ENCODE data around the gene MCRIP2. TPM values are rescaled to one million over a fixed set of nuclear protein-coding genes. Genes with fewer than 3 reads are reported as not detected.

MCRIP2 gene
- 100 to 1,000 TPM in 1 of 2 donors, 10 to 100 TPM in 1; 83.1 to 134 TPM for total RNA-seq
- 78.2 TPM for polyA plus RNA-seq (ENCODE audit: insufficient read depth, low read depth, low replicate concordance)
- long read RNA-seq, donor 1, transcript MCRIP2-201 (5 exons, 946 nt): minor isoform, 9 of 22 reads
- long read RNA-seq, donor 1, transcript MCRIP2-204 (1 exons, 1,728 nt): major isoform, 10 of 22 reads
- long read RNA-seq, donor 1, partial matches to known transcripts: 0 of 22 reads
- long read RNA-seq, donor 1, other reads (novel, unspliced or antisense): 0 of 22 reads
- long read RNA-seq, donor 2, transcript MCRIP2-201 (5 exons, 946 nt): major isoform, 14 of 31 reads
- long read RNA-seq, donor 2, transcript MCRIP2-204 (1 exons, 1,728 nt): minor isoform, 12 of 31 reads
- long read RNA-seq, donor 2, partial matches to known transcripts: 0 of 31 reads
- long read RNA-seq, donor 2, other reads (novel, unspliced or antisense): 0 of 31 reads

DNA sequence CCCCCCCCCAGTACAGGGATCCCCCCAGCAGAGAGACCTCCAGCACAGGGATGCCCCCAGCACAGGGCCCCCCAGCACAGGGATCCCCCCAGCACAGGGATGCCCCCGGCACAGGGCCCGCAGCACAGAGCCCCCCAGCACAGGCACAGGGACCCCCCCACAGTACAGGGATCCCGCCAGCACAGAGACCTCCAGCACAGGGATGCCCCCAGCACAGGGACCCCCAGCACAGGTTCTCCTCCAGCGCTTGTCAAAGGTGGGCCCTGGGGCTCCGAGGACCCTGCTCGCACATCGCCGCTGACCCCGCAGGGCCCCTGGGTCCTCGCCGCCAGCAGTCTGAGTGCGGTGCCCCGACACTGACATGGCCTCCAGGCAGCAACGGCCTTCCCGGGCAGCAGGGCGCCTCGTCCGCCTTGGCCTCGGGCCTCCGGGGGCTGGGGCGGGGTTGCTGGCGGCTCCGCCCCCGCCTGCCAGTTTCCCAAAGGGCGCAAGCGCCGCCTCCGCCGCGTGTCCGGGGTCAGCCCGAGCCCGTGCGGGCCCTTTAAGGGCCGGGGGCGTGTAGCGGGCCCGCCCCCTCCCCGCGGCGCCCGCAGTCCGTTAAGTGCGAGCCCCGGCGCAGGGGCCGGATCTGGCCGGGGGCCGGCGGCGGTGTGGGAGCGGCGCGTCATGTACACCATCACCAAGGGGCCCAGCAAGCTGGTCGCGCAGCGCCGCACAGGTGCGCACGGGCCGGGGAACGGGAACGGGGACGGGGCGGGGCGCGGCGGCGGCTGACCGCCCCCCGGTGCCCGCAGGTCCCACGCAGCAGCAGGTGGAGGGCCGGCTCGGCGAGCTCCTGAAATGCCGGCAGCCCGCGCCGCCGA lies at the start of gene MCRIP2:
Gene MCRIP2, plus strand, starts transcription at position 503 of the 863 bp plus-strand sequence. Its CDS starts 164 bp downstream, at position 667.
- Histone ChIP-seq H3K4me3 (peak within 1 kb of the TSS; percentile 72 to 74), H3K4me1 (peaks cover 21% of the 10 kb centered on the region), H3K36me3 (ENCODE audit: low read depth, missing control alignments) (no peaks in the 10 kb centered on the region), H3K27me3 (no peaks in the 10 kb centered on the region), H3K27ac (peak within 1 kb of the TSS; percentile 88 to 89), H3K9me3 (no peaks in the 10 kb centered on the region)
- intact Hi-C loops (cut with DNase I; ENCODE audit: low total_unique reads): no loop called here
- peak; percentile 88 for DNase-seq
- TF ChIP-seq POLR2A (IDR thresholded peaks at IDR 0.05): no peak
- TF ChIP-seq, protein P1, sequence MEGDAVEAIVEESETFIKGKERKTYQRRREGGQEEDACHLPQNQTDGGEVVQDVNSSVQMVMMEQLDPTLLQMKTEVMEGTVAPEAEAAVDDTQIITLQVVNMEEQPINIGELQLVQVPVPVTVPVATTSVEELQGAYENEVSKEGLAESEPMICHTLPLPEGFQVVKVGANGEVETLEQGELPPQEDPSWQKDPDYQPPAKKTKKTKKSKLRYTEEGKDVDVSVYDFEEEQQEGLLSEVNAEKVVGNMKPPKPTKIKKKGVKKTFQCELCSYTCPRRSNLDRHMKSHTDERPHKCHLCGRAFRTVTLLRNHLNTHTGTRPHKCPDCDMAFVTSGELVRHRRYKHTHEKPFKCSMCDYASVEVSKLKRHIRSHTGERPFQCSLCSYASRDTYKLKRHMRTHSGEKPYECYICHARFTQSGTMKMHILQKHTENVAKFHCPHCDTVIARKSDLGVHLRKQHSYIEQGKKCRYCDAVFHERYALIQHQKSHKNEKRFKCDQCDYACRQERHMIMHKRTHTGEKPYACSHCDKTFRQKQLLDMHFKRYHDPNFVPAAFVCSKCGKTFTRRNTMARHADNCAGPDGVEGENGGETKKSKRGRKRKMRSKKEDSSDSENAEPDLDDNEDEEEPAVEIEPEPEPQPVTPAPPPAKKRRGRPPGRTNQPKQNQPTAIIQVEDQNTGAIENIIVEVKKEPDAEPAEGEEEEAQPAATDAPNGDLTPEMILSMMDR (IDR thresholded peaks at IDR 0.05): peak in 1 of 3 experiments; percentile 1
- 1% methylated on average over 36 of the region's 81 CpGs; no CpG with 5 or more reads in 1 of the 2 donors for WGBS, 2 donors

DNA sequence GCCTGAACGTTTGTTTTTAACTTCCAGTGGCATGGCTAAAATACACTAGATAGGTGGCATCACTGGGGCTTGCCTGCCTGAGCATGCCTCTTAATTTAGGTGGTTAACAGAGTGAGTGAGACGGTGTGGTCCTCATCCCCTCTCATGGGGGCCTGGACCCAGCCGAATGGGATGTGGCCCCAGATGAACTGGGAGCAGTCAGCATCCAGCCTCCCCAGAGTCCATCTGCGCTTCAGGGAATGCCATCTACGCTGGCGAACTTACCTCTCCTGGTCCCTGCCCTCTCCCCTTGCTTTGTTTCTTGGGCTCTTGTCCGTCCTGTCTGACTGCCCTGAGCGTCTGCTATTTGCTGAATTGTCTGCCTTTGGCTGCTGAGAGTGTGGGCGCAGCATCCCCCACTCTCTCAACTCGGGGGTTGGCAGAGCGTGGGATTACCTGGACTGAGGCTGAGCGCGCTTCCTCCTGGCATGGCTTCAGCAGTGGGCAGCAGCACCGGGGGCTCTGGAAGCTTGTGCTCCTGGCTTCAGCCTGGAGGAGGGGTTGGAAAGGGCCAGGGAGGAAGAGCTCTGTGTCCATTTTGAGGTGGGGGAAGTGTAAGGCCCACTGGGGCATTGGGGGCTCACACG lies 49.6 kb upstream of the MCRIP2 start:
- TF ChIP-seq POLR2A (IDR thresholded peaks at IDR 0.05): no peak
- TF ChIP-seq, protein P1 (IDR thresholded peaks at IDR 0.05): no peak
- Histone ChIP-seq H3K36me3 (ENCODE audit: low read depth, missing control alignments) (no peaks in the 10 kb centered on the region), H3K4me3 (no peak overlapping the region), H3K27me3 (no peaks in the 10 kb centered on the region), H3K9me3 (no peaks in the 10 kb centered on the region), H3K27ac (no peak overlapping the region), H3K4me1 (peaks cover 33% of the 10 kb centered on the region)
- no peak for DNase-seq
- WGBS, 2 donors: 83 to 91% methylated on average over 14 to 15 of the region's 15 CpGs
- intact Hi-C loops (cut with DNase I; ENCODE audit: low total_unique reads): no loop called here

DNA sequence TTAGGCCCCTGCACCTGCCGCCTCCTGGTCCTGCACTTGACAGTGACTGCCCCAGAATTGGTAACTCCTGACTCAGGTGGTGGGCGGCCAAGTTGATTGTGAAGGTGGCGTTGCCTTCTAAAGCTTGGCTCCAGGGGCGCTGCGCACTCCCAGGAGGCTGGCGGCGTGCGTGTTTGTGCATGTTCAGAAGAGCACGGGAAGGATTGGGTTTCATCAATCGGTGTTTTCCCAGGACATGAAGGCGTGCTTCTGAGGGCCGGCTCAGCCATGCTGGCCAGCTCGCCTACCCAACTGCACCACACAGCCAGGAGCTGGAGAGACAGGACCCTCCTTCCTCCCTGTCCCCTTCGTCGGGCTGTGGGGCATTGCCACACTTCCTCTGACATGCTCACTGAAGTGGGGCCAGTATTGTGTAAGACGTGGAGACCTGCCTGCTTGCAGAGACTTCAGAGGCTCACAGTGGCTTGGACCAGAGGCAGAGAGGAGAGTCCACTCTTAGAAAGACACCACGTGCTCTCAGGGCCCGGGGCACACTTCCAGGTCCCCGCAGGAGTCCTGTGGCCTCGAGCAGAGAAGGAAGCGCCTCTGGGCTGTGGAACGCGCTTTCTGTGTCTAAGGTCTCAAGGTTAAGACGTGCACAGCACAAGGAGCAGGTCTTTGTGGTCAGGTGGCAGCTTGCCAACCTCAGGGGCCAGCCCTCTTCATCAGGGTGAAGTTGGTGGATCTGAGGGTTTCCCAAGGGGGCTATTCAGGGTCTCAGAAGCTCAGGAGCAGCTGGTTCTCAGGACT lies 48.9 kb upstream of the MCRIP2 start:
- 65 to 72% methylated on average over 24 of the region's 24 CpGs for WGBS, 2 donors
- no peak for TF ChIP-seq POLR2A (IDR thresholded peaks at IDR 0.05)
- TF ChIP-seq, protein P1 (IDR thresholded peaks at IDR 0.05): no peak
- Histone ChIP-seq H3K27ac (no peak overlapping the region), H3K36me3 (ENCODE audit: low read depth, missing control alignments) (no peaks in the 10 kb centered on the region), H3K4me3 (no peak overlapping the region), H3K9me3 (no peaks in the 10 kb centered on the region), H3K4me1 (peaks cover 32% of the 10 kb centered on the region), H3K27me3 (no peaks in the 10 kb centered on the region)
- intact Hi-C loops (cut with DNase I; ENCODE audit: low total_unique reads): no loop called here
- DNase-seq: peak; percentile 69

DNA sequence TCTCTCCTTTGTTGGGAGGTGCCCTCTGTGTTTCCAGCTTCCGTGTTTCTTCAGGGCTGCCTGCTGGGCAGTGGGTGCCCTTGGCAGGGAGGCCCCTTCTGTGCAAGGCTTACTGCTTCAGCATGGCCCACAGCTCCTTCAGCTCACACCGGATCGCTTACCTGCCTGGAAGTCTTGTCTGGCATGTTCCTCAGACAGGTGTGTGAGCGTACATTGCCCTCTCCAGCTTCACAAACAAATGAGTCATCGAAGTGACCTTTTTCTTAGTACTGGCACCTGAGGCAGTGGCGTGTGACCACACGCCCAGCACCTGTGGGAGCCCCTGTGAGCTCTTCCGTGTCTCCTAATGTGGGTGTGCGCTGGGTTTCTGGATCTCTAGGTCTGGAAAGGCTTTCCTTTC lies 48.2 kb upstream of the MCRIP2 start:
- H3K27ac ChIP-seq: no peak overlapping the region
- H3K36me3 ChIP-seq (ENCODE audit: low read depth, missing control alignments): no peaks in the 10 kb centered on the region
- WGBS, 2 donors: 90 to 96% methylated on average over 9 of the region's 9 CpGs
- no peaks in the 10 kb centered on the region for H3K27me3 ChIP-seq
- no peak overlapping the region for H3K4me3 ChIP-seq
- intact Hi-C loops (cut with DNase I; ENCODE audit: low total_unique reads): no loop called here
- no peaks in the 10 kb centered on the region for H3K9me3 ChIP-seq
- no peak for DNase-seq
- peaks cover 25% of the 10 kb centered on the region for H3K4me1 ChIP-seq
- TF ChIP-seq, protein P1 (IDR thresholded peaks at IDR 0.05): no peak
- no peak for TF ChIP-seq POLR2A (IDR thresholded peaks at IDR 0.05)

Measured in testis (tissue), 5 donors.